Right lobe of liver (tissue), 4 donors: Measurements from ENCODE around the gene ARHGAP15.

ENCODE experiments used
- CTCF ChIP-seq, 4 donors: fragments of 200-600 bp in 3 of 4; fragments of 450-650 bp in 1 of 4; IDR thresholded peaks; one replicate each; pipeline versions ENCODE4 v1.5.1 to v1.8.0; 2016 to 2022; ENCODE audit warnings: antibody characterized with exemption in 4 of 4, mild to moderate bottlenecking in 2 of 4
- POLR2A ChIP-seq: fragments of 450-650 bp; IDR thresholded peaks from one replicate; pipeline ENCODE4 v1.6.1; 2017; ENCODE audit warnings: antibody characterized with exemption, mild to moderate bottlenecking
- donor health status: DM: no; HTN: no; CAD: no.
- donor health status: DM: no; HTN: no; CAD: no.
- donor health status: DM: no; HTN: yes; CAD: no.

GRCh38 chr2:143741205-143741604, 612.0 kb downstream of the ARHGAP15 start:
- no peak for TF ChIP-seq CTCF (IDR thresholded peaks at IDR 0.05)
- TF ChIP-seq POLR2A, result no peak
